Stimulated activated CD4-positive, alpha-beta T cell treated with anti-CD3 and anti-CD28 coated beads, TNF-alpha, amount 100 ng/mL, for 1 hour (primary cell): Measurements from ENCODE around the gene CYP2W1.
A peak's percentile ranks its signal among the peaks of the same experiment; 100 is the strongest.

Experiments used
- DNase-seq, 3 donors: peaks; one replicate each; pipeline ENCODE4 v3.0.0-alpha.2; 2020; ENCODE audit warnings: low read depth in 3 of 3, low spot score in 1 of 3

CYP2W1 gene

GRCh38 chr7:966291-967069 is 16.5 kb upstream of the CYP2W1 start:
- DNase-seq, result no peak

- DNase-seq, result no peak
Measured at GRCh38 chr7:967361-968082, 15.5 kb upstream of the CYP2W1 start.

- DNase-seq, result no peak
Measured at GRCh38 chr7:968205-969105, 14.5 kb upstream of the CYP2W1 start.

- no peak for DNase-seq
Measured at GRCh38 chr7:969403-969802, 13.6 kb upstream of the CYP2W1 start.

- no peak for DNase-seq
Measured at GRCh38 chr7:970744-971143, 12.2 kb upstream of the CYP2W1 start.

DNA sequence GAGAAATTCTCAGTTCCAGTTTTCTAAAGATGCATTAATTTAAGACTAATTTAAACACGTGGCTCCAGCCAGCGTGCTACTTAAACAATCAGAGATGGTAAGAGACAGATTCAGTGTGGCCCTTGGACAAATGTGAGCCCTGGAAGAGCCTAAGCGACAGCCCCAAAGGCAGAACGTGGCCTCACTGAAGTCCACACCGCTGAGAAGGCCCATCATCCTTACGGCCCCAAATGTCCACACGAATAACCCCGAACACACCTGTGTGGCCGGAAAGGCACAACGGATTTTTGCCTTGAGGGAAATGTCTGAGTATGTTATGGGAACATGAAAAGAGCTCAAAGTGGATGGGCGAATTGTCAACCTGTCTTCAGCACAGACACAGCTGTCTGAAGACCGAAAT is 10.9 kb upstream of the CYP2W1 start:
- no peak for DNase-seq

GRCh38 chr7:972676-973309 is 10.2 kb upstream of the CYP2W1 start:
- no peak for DNase-seq

GRCh38 chr7:973312-973711 is 9.7 kb upstream of the CYP2W1 start:
- no peak for DNase-seq

DNA sequence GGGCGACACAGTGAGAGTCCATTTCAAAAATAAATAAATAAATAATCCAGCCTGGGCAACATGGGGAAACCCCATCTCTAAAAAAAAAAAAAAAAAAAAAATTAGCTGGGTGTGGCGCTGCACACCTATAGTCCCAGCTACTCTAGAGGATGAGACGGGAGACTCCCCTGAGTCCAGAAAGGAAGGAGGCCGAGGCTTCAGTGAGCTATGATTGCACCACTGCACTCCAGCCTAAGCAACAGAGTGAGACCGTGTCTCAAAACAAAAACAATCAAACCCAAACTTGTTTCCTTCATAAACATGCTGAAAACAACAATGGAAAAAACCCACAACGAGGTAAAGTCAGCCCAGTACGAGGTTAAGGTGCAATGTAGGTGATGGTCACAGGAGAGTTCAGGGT is 8.8 kb upstream of the CYP2W1 start:
- no peak for DNase-seq

DNA sequence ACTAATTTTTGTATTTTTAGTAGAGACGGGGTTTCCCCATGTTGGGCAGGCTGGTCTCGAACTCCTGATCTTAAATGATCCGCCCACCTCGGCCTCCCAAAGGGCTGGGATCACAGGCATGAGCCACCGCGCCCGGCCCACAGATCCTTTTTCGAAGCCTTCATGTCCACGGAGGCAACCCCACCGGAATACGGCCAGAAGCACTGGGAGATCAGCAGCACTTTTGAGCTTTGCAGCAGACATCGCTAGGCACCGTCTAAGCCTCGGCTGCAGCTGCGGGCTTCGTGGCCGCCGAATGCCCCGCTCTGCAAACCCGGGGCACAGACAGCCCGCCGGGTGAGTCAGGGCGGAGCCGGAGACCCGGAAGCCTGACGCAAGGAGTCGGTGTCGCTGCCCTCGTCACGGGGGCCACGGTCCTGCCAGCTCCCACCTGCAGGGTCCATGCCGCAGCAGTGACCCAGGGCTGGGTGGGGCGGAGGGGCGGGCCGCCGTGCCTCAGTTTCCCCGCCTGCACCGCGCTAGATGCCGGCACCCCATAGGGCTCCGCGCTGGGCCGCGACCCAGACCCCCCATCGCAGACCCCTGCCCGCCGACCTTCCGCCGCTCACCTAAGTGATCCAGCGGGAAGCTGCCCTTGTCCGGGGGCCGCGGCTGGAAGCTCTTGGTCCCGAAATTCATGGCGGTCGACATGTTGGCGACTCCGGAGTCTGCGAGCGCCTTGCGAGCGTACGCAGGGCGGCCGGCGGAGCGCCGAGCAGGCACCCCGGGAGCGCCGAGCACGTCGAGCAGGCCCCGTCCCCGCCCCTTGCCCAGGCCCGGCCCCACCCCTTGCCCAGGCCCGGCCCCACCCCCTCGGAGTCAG is 7.9 kb upstream of the CYP2W1 start, which contains the start of gene COX19:
COX19 (minus strand) TSS at position 730 of the 862 bp plus-strand sequence; CDS start at position 690, 40 bp downstream.
- peak; percentile 77 to 91 (median 79) for DNase-seq

- DNase-seq, result no peak
Measured at GRCh38 chr7:975702-976473, 7.1 kb upstream of the CYP2W1 start.

GRCh38 chr7:976901-977325 is 6.1 kb upstream of the CYP2W1 start:
- no peak for DNase-seq

DNA sequence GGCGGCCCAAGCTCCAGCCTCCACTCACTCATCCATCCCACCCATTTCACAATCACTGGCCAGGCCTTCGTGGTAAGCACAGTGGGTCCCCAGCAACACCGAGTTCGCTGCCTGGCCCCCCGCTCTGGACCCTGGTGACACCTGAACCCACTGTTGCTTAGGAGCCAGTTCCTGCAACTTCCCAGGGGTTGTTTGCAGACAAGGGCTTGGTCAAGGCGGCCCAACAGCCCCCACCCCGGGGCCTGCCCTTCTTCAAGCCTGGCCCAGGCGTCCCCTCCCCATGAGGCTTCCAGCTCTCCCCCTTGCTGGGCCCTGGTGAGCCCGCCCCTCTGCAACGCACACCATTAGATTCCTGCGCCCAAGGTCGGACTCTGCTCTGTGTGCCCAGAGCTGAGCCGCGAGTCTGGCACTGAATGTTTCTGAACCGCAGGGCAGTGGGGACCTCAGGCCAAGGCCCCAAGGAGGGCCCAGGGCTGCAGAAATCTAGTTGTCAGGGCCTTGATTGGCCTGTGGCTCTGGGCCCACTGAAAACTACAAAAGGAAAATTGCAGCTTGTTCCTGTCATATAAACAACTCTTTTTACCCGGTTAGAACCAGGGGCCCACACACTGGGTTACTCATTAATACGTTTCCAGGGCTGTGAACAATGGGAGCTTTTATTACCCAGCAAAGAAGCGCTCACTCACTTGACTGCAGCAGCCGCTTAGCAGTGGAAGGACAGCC is 5.5 kb upstream of the CYP2W1 start:
- no peak for DNase-seq

DNA sequence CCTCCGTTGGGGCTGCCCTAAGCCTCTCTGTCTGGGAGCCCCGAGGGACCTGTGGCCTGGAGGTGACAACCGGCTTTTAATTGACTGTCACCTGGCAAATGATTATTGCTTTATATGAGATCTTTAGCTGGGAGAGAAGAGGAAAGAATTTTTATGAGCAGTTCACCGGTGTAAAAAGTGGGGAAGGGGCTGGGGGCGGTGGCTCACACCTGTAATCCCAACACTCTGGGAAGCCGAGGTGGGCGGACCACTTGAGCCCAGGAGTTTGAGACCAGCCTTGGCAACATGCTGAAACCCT is 5.0 kb upstream of the CYP2W1 start:
- DNase-seq, result no peak

DNA sequence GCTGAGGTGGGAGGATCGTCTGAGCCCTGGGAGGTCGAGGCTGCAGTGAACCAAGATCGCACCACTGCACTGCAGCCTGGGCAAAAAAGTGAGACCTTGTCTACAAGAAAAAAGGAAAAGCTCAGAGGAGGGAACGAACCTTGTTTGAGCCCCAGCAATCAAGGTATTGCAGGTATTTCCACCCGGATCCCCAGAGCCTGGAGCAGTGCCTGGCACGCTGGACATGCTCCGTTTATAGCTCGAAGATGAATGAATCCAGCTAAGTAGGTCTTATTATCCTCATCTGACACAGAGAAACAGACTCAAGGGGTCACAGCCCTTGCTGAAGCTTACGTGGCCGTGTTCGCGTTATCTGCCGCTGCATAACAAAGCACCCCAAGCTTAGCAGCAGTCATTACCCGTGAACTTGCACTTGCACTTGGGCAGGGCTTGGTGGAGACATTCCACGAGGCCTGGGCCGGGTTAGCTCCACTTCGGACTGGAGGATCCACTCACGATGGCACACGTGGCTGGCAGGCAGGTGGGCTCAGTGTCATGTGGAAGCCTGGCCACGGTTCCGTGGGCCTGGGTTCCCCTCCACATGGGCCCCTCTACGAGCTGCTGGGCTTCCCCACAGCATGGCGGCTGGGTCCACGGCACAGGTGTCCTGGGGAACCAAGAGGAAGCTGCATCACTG is 4.4 kb upstream of the CYP2W1 start:
- no peak for DNase-seq

DNA sequence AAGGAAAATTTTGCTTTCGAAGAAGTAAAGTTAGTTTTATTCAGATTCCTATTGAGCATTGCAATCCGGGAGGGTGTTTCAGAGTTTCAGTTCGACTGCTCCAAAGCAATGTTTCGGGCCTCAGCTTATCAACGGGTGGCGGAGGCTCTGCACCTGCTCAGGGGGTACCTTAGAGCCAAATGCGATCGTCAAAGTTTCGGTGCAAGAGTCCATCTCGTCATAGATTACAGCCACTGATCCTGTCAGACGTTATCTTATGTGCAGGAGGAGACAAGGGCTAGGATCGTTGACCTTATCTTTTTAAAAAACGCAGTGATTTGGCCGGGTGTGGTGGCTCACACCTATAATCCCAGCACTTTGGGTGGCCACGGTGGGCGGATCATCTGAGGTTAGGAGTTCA is 3.8 kb upstream of the CYP2W1 start:
- DNase-seq, result no peak

- no peak for DNase-seq
Measured at GRCh38 chr7:979886-980571, 3.0 kb upstream of the CYP2W1 start.
